Measurements from ENCODE around the gene RXRA. TPM values are rescaled to one million over a fixed set of nuclear protein-coding genes. Genes with fewer than 3 reads are reported as not detected.

The RXRA gene
- total and polyA plus RNA-seq, 3 experiments from 2014 or later, result 2.1 to 10.0 (median 9.9) TPM

- no peak for DNase-seq
- Histone ChIP-seq H3K4me3 (ENCODE audit: low read length) (no peak overlapping the region), H3K27me3 (ENCODE audit: insufficient read depth, low read length, poor library complexity, severe bottlenecking) (no peaks in the 10 kb centered on the region), H3K27ac (ENCODE audit: low read depth, low read length) (no peak overlapping the region), H3K4me1 (ENCODE audit: insufficient read depth, low read length) (peaks cover 37% of the 10 kb centered on the region), H3K9me3 (ENCODE audit: low read length) (no peaks in the 10 kb centered on the region), H3K36me3 (ENCODE audit: insufficient read depth, low read length) (no peaks in the 10 kb centered on the region)
- Mint-ChIP-seq H3K27me3 (peaks cover 0 to 3% of the 10 kb centered on the region in 2 donors), H3K4me1 (peaks cover 32 to 50% (median 43%) of the 10 kb centered on the region in 3 donors), H3K36me3 (no peaks in the 10 kb centered on the region), H3K27ac (no peak overlapping the region), H3K9me3 (peaks cover 0 to 2% (median 0%) of the 10 kb centered on the region in 5 donors), H3K4me3 (no peak overlapping the region)
- ChIA-PET CTCF (interaction anchor here (1.4 kb wide), 1 partner anchor 57 kb away, joined by 3 read pairs; no protein-coding TSS in a partner anchor), POLR2A (no interaction called here)
These were observed 59.7 kb downstream of the RXRA start for GRCh38 chr9:134385915-134386314.

- H3K4me3 Mint-ChIP-seq, result peak overlapping the region in 1 of 7 donors; percentile 61
- POLR2A ChIA-PET, result no interaction called here
- Histone ChIP-seq H3K27me3 (ENCODE audit: insufficient read depth, low read length, poor library complexity, severe bottlenecking) (no peaks in the 10 kb centered on the region), H3K27ac (ENCODE audit: low read depth, low read length) (no peak overlapping the region), H3K4me3 (ENCODE audit: low read length) (no peak overlapping the region), H3K4me1 (ENCODE audit: insufficient read depth, low read length) (peaks cover 39% of the 10 kb centered on the region), H3K36me3 (ENCODE audit: insufficient read depth, low read length) (no peaks in the 10 kb centered on the region), H3K9me3 (ENCODE audit: low read length) (no peaks in the 10 kb centered on the region)
- no peaks in the 10 kb centered on the region for H3K36me3 Mint-ChIP-seq
- no peaks in the 10 kb centered on the region for H3K9me3 Mint-ChIP-seq
- no peak for DNase-seq
- H3K4me1 Mint-ChIP-seq, result peaks cover 30 to 50% (median 41%) of the 10 kb centered on the region in 3 donors
- peak overlapping the region in 1 of 8 donors; percentile 61 for H3K27ac Mint-ChIP-seq
- no peaks in the 10 kb centered on the region for H3K27me3 Mint-ChIP-seq
- CTCF ChIA-PET, result no interaction called here
These were observed 60.9 kb downstream of the RXRA start for GRCh38 chr9:134386951-134387831.

GRCh38 chr9:134388289-134388808 is 62.1 kb downstream of the RXRA start:
- Histone ChIP-seq H3K27ac (ENCODE audit: low read depth, low read length) (no peak overlapping the region), H3K4me3 (ENCODE audit: low read length) (no peak overlapping the region), H3K36me3 (ENCODE audit: insufficient read depth, low read length) (no peaks in the 10 kb centered on the region), H3K9me3 (ENCODE audit: low read length) (no peaks in the 10 kb centered on the region), H3K4me1 (ENCODE audit: insufficient read depth, low read length) (peaks cover 39% of the 10 kb centered on the region), H3K27me3 (ENCODE audit: insufficient read depth, low read length, poor library complexity, severe bottlenecking) (no peaks in the 10 kb centered on the region)
- peak overlapping the region in 1 of 7 donors; percentile 15 for H3K4me3 Mint-ChIP-seq
- ChIA-PET POLR2A (no interaction called here), CTCF (no interaction called here)
- no peaks in the 10 kb centered on the region for H3K36me3 Mint-ChIP-seq
- no peak for DNase-seq
- H3K27me3 Mint-ChIP-seq, result no peaks in the 10 kb centered on the region
- H3K9me3 Mint-ChIP-seq, result no peaks in the 10 kb centered on the region
- peak overlapping the region; percentile 19 to 89 (median 56) for H3K27ac Mint-ChIP-seq
- H3K4me1 Mint-ChIP-seq, result peaks cover 34 to 50% (median 40%) of the 10 kb centered on the region in 3 donors

GRCh38 chr9:134388976-134389375 is 62.7 kb downstream of the RXRA start:
- DNase-seq, result no peak
- no peaks in the 10 kb centered on the region for H3K27me3 ChIP-seq (ENCODE audit: insufficient read depth, low read length, poor library complexity, severe bottlenecking)
- no peak overlapping the region for H3K4me3 Mint-ChIP-seq
- CTCF ChIA-PET, result no interaction called here
- no peaks in the 10 kb centered on the region for H3K27me3 Mint-ChIP-seq
- no peaks in the 10 kb centered on the region for H3K36me3 ChIP-seq (ENCODE audit: insufficient read depth, low read length)
- peak overlapping the region in 3 of 8 donors; percentile 24 to 70 (median 42) for H3K27ac Mint-ChIP-seq
- no peaks in the 10 kb centered on the region for H3K36me3 Mint-ChIP-seq
- POLR2A ChIA-PET, result no interaction called here
- H3K9me3 Mint-ChIP-seq, result peaks cover 0 to 3% (median 0%) of the 10 kb centered on the region in 5 donors
- H3K4me3 ChIP-seq (ENCODE audit: low read length), result no peak overlapping the region
- H3K27ac ChIP-seq (ENCODE audit: low read depth, low read length), result no peak overlapping the region
- no peaks in the 10 kb centered on the region for H3K9me3 ChIP-seq (ENCODE audit: low read length)
- H3K4me1 ChIP-seq (ENCODE audit: insufficient read depth, low read length), result peaks cover 43% of the 10 kb centered on the region
- H3K4me1 Mint-ChIP-seq, result peaks cover 41 to 52% (median 42%) of the 10 kb centered on the region in 3 donors

GRCh38 chr9:134389642-134390041 is 63.4 kb downstream of the RXRA start:
- no peaks in the 10 kb centered on the region for H3K27me3 Mint-ChIP-seq
- no peak for DNase-seq
- H3K4me3 Mint-ChIP-seq, result no peak overlapping the region
- POLR2A ChIA-PET, result no interaction called here
- CTCF ChIA-PET, result no interaction called here
- H3K27me3 ChIP-seq (ENCODE audit: insufficient read depth, low read length, poor library complexity, severe bottlenecking), result no peaks in the 10 kb centered on the region
- peak overlapping the region in 6 of 8 donors; percentile 37 to 99 (median 97) for H3K27ac Mint-ChIP-seq
- H3K36me3 Mint-ChIP-seq, result no peaks in the 10 kb centered on the region
- peaks cover 43 to 54% (median 46%) of the 10 kb centered on the region in 3 donors for H3K4me1 Mint-ChIP-seq
- H3K4me1 ChIP-seq (ENCODE audit: insufficient read depth, low read length), result peaks cover 45% of the 10 kb centered on the region
- no peaks in the 10 kb centered on the region for H3K36me3 ChIP-seq (ENCODE audit: insufficient read depth, low read length)
- no peak overlapping the region for H3K4me3 ChIP-seq (ENCODE audit: low read length)
- H3K9me3 Mint-ChIP-seq, result peaks cover 0 to 3% (median 0%) of the 10 kb centered on the region in 5 donors
- H3K9me3 ChIP-seq (ENCODE audit: low read length), result no peaks in the 10 kb centered on the region
- no peak overlapping the region for H3K27ac ChIP-seq (ENCODE audit: low read depth, low read length)

- Mint-ChIP-seq H3K9me3 (peaks cover 0 to 3% (median 0%) of the 10 kb centered on the region in 5 donors), H3K4me3 (peak overlapping the region; percentile 80 to 90 (median 84)), H3K27me3 (no peaks in the 10 kb centered on the region), H3K36me3 (no peaks in the 10 kb centered on the region), H3K4me1 (peaks cover 46 to 62% (median 49%) of the 10 kb centered on the region in 3 donors), H3K27ac (peak overlapping the region; percentile 96 to 99 (median 98))
- no peaks in the 10 kb centered on the region for H3K27me3 ChIP-seq (ENCODE audit: insufficient read depth, low read length, poor library complexity, severe bottlenecking)
- peak; percentile 65 to 86 (median 76) for DNase-seq
- H3K4me3 ChIP-seq (ENCODE audit: low read length), result peak overlapping the region; percentile 59
- H3K9me3 ChIP-seq (ENCODE audit: low read length), result no peaks in the 10 kb centered on the region
- H3K36me3 ChIP-seq (ENCODE audit: insufficient read depth, low read length), result no peaks in the 10 kb centered on the region
- H3K27ac ChIP-seq (ENCODE audit: low read depth, low read length), result peak overlapping the region; percentile 85
- ChIA-PET CTCF (interaction anchor here (0.8 to 2.9 kb wide), 7 partner anchors 8 to 227 kb away, joined by 3 to 13 read pairs (median 6); partner anchors contain the start of gene RNU6ATAC), POLR2A (interaction anchor here (1.5 to 1.8 kb wide), 2 partner anchors 23 to 227 kb away, joined by 3 to 4 read pairs; no protein-coding TSS in a partner anchor)
- H3K4me1 ChIP-seq (ENCODE audit: insufficient read depth, low read length), result peaks cover 47% of the 10 kb centered on the region
These were observed 64.3 kb downstream of the RXRA start for GRCh38 chr9:134390537-134390936.

- Histone ChIP-seq H3K4me1 (ENCODE audit: insufficient read depth, low read length) (peaks cover 51% of the 10 kb centered on the region), H3K36me3 (ENCODE audit: insufficient read depth, low read length) (no peaks in the 10 kb centered on the region), H3K27ac (ENCODE audit: low read depth, low read length) (peak overlapping the region; percentile 85), H3K9me3 (ENCODE audit: low read length) (no peaks in the 10 kb centered on the region), H3K27me3 (ENCODE audit: insufficient read depth, low read length, poor library complexity, severe bottlenecking) (no peaks in the 10 kb centered on the region), H3K4me3 (ENCODE audit: low read length) (peak overlapping the region; percentile 59)
- peaks cover 0 to 3% (median 0%) of the 10 kb centered on the region in 5 donors for H3K9me3 Mint-ChIP-seq
- DNase-seq, result no peak
- H3K27me3 Mint-ChIP-seq, result no peaks in the 10 kb centered on the region
- ChIA-PET POLR2A (interaction anchor here (0.7 to 1.8 kb wide), 3 partner anchors 23 to 228 kb away, joined by 3 to 4 read pairs (median 3); no protein-coding TSS in a partner anchor), CTCF (interaction anchor here (0.8 to 3.3 kb wide), 10 partner anchors 9 to 227 kb away, joined by 3 to 13 read pairs (median 6); partner anchors contain the start of gene RNU6ATAC)
- H3K4me3 Mint-ChIP-seq, result peak overlapping the region; percentile 80 to 90 (median 84)
- H3K27ac Mint-ChIP-seq, result peak overlapping the region; percentile 96 to 99 (median 98)
- H3K36me3 Mint-ChIP-seq, result no peaks in the 10 kb centered on the region
- peaks cover 50 to 66% (median 53%) of the 10 kb centered on the region in 3 donors for H3K4me1 Mint-ChIP-seq
These were observed 64.7 kb downstream of the RXRA start for GRCh38 chr9:134390947-134391318.

Data from CD8-positive, alpha-beta memory T cell (primary cell).